ENCODE measurements around the gene ESYT2.
A peak's percentile ranks its signal among the peaks of the same experiment; 100 is the strongest.

Gene ESYT2

DNA sequence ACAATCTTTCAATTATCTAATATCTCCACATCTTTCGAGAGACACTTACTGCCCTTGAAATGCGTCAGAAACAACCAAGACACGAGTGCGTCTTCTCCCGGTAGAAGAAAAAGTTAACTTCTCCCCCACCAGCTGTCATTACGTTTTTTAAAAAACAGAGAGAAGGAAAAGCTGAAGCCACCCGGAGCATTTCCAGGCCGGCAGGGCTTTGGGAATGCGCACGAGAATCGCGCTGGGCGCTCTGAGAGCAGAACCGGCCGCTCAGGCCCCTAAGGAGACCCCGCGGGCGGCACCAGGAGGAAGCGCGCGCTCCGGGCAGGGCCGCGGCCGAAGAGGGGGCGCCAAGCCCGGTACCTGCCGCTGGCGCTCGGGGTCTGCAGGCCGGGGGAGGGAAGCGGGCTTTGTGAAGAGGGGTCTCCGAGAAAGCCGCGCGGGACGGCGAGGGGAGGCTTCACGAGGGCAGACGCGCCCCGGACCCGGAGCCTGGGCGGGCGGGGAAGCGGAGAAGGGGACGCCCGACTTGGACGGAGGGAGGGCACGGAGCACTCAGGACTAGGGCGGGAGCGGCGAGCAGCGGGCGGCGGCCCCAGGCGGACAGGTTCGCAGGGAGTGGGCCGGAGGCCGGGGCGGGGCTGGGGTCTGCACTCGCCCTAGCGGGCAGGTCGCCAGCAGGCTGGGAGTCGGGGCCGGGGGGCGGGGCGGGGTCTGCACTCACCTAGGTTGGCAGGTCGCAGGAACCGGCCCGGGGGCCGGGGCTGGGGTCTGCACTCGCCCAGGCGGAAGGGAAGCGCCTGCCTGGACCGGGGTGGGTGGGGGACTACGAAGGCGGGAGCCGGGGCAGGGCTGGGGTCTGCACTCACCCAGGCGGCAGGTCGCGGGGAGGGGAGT, 932 bp downstream of the ESYT2 start:
- peak in 21 of 51 donors; percentile 6 to 69 (median 36) for DNase-seq

GRCh38 chr7:158827411-158828132, 1.7 kb downstream of the ESYT2 start:
- DNase-seq: no peak

GRCh38 chr7:158825628-158826289, 3.5 kb downstream of the ESYT2 start:
- DNase-seq: no peak

DNA sequence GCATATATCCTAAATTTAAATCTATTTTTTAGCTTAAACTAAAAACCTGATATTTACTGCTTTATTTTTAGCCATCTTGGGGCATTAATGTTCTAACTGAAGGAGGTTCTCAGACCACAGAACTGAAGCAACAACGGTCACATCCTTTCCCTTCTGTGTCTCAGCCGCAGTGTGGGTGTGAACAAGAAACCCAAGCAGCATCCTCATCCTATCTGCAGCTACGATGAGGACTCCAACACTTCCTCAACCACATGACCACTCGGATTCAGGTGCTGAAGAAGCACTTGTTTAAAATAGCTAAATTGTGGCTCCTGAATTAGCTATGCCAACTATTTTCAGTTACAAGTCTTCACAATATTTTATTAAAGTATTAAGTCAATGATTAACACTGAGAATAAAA, 5.3 kb downstream of the ESYT2 start:
- DNase-seq: no peak

DNA sequence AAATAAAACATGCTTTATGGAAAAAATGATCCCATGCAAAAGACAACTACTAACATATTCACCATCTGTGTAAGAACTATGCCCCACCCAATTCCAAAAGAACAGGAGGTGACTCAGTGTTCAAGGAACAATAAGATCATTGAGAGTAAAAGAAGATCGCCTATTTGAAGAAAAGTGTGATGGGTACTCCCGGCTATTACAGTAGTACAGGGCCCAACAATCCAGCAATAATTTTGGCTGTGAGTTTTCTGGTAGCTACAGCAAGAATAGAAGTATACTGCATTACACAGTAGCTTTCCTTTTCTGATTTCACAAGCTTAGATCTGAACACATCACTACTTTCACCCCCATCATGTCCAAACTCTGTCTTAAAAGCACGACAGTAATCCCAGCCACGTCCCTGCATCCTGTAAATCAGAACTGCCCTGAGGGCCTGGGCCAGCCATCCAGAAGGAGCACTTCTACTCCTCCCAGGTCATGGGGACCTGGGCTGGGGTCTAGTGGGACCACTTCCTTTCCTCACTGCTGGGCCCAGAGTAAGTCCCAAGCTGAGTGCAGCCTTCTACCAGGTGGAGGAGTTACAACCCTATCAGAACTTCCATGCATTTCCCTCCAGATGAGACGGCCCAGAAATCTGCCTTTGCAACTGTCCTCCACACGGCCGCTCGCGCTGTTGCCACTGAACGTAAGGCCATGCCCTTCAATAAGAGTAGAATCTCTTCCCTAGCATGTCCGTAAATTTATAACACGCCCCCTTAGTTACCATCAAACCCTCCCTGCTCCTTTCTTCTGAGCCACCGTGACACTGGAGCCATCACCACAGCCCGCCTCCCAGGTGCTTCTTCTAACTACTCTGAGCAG, 7.9 kb downstream of the ESYT2 start:
- peak in 1 of 51 donors; percentile 5 for DNase-seq

- DNase-seq: no peak
These were observed 8.7 kb downstream of the ESYT2 start for GRCh38 chr7:158820656-158821055.

- DNase-seq: no peak
These were observed 9.6 kb downstream of the ESYT2 start for GRCh38 chr7:158819571-158820203.

GRCh38 chr7:158818325-158819213, 10.7 kb downstream of the ESYT2 start:
- DNase-seq: peak in 29 of 51 donors; percentile 9 to 73 (median 32)

GRCh38 chr7:158816995-158817394, 12.3 kb downstream of the ESYT2 start:
- no peak for DNase-seq

DNA sequence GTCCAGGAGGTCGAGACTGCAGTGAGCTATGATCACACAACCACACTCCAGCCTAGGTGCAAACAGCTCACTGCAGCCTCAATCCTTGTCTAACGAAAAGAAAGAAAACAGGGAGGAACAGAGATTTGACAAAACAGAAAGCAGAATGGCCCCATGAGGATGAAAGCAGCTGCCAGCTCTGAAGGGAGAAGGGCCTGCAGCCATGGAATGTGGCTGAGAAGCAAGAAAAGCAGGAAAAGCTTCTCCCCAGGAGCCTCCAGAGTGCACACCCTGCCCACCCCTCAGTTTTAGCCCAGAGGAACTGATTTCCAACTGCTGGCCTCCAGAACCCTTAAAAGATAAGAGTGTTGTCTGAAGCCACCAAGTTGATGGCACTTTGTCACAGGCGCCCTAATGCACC, 13.0 kb downstream of the ESYT2 start:
- DNase-seq: no peak

DNA sequence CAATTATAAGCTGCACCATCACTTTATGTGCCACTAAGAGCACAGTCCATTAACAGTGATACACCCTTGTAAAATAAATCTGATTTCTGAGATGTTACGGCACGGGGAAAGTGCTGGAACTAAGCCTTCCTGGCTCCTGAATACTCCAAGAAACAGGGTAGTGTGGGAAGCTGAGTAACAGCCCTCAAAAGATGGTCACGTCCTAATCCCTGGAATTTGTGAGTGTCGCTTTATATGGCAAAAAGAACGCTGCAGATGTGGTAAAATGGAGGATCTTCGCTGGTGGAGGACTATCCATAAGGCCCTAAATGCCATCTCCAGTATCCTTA, 13.5 kb downstream of the ESYT2 start:
- DNase-seq: no peak

GRCh38 chr7:158815083-158815799, 14.1 kb downstream of the ESYT2 start:
- DNase-seq: no peak

DNA sequence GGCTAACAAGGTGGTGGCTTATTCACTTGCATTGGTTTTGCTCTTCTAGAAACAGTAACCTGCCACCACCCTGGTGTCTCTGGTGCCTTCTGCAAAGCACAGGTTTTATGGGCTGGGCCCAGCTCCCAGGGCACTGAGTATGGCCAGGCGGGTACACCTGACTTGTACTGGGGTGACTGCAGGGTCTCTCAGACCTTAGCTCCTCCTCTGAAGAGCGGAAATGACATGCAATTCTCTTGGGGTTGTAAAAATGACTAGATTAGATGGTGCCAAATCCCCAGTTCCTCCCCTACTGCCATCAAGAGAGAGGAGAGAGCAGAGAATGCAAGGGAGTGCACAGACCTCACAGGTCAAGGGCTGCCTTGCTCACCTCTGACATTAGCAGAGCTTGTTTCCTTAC, 14.7 kb downstream of the ESYT2 start:
- DNase-seq: no peak

GRCh38 chr7:158812684-158813083, 16.6 kb downstream of the ESYT2 start:
- DNase-seq: no peak

- no peak for DNase-seq
These were observed 17.4 kb downstream of the ESYT2 start for GRCh38 chr7:158811894-158812293.

DNA sequence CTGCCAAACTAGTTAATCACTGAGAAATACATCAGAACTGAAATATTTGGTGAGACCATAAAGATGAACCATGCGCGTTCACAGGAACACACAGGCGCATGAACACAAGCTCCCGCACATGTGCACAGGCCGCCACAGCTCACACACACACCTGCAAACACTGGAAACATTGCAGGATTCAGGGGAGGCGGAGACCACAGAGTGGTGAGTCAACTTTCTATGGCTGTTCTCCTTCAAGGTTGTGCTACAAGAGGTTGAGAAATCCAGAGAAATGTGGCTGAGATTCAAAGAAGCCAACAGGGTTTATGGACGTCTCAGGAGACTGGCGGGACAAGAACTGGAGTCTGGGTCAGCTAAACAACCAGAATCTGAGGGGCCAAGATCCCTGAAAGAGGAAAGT, 17.8 kb downstream of the ESYT2 start:
- no peak for DNase-seq

GRCh38 chr7:158810846-158811245, 18.5 kb downstream of the ESYT2 start:
- no peak for DNase-seq

- no peak for DNase-seq
These were observed 19.7 kb downstream of the ESYT2 start for GRCh38 chr7:158809596-158809995.

- no peak for DNase-seq
These were observed 21.2 kb downstream of the ESYT2 start for GRCh38 chr7:158808126-158808525.
